Body of pancreas (tissue), 4 donors: Measurements from ENCODE around the gene TBC1D32.

Experiments used
- POLR2A ChIP-seq, 3 donors: fragments of 450-650 bp; IDR thresholded peaks; one replicate each; pipeline ENCODE4 v1.6.1; 2016; ENCODE audit warnings: antibody characterized with exemption in 3 of 3, mild to moderate bottlenecking in 2 of 3
- TF ChIP-seq, protein P1 (sequence below), 7 experiments: fragments of 450-650 bp in 4 of 7; fragments of 200-600 bp in 3 of 7; sonication (generic) in 3 of 7; IDR thresholded peaks; one replicate each; pipeline ENCODE4 v1.5.1; 2016 to 2019; ENCODE audit warnings: antibody characterized with exemption in 7 of 7

DNA sequence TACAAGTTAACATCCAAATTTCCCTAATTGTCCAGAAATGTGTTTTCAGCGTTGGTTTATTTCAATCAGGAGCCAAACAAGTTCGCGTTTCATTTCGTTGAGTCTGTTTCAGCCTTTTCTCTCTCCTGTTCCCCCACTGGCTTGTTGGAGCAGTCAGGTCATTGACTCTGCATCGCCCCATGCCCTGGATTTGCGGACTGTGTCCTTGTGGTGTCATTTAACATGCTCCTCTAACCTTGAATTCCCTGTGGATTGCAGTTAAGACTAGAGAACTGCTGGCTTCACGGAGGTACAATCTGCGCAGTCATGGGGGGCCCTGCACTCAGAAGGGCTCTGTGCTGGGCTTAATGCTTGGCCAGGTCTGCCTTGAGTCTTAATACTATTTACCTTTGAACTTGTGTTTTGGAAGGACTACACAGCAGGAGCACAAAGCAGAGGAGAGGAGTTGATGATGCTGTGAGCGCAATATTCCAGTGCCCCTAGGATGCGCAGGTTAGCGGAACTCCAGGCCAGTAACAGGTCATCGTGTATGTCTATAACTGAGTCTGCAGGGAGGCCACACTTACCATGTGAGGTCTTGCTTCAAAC, 5.5 kb upstream of the TBC1D32 start:
- TF ChIP-seq, protein P1, sequence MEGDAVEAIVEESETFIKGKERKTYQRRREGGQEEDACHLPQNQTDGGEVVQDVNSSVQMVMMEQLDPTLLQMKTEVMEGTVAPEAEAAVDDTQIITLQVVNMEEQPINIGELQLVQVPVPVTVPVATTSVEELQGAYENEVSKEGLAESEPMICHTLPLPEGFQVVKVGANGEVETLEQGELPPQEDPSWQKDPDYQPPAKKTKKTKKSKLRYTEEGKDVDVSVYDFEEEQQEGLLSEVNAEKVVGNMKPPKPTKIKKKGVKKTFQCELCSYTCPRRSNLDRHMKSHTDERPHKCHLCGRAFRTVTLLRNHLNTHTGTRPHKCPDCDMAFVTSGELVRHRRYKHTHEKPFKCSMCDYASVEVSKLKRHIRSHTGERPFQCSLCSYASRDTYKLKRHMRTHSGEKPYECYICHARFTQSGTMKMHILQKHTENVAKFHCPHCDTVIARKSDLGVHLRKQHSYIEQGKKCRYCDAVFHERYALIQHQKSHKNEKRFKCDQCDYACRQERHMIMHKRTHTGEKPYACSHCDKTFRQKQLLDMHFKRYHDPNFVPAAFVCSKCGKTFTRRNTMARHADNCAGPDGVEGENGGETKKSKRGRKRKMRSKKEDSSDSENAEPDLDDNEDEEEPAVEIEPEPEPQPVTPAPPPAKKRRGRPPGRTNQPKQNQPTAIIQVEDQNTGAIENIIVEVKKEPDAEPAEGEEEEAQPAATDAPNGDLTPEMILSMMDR (IDR thresholded peaks at IDR 0.05), result no peak
- TF ChIP-seq POLR2A (IDR thresholded peaks at IDR 0.05), result no peak
